Stimulated activated CD4-positive, alpha-beta T cell treated with anti-CD3 and anti-CD28 coated beads, Interleukin-12 subunit alpha, Interleukin-12 subunit beta, amount 100 ng/mL, for 24 hours (primary cell): ENCODE results near the gene MFRP.

Source experiments
- DNase-seq, 2 experiments: peaks; one replicate each; pipeline ENCODE4 v3.0.0-alpha.2; 2020; ENCODE audit warnings: low read depth in 2 of 2

The MFRP gene

GRCh38 chr11:119338965-119339588, 7.4 kb downstream of the MFRP start:
- DNase-seq: no peak

- peak in 1 of 2 experiments; percentile 62 for DNase-seq
Measured at GRCh38 chr11:119338318-119338890, 8.1 kb downstream of the MFRP start.

GRCh38 chr11:119337581-119338317, 8.8 kb downstream of the MFRP start:
- DNase-seq: no peak

- DNase-seq: no peak
Measured at GRCh38 chr11:119336744-119337469, 9.6 kb downstream of the MFRP start.

- DNase-seq: no peak
Measured at GRCh38 chr11:119335655-119336543, 10.6 kb downstream of the MFRP start.

GRCh38 chr11:119335091-119335654, 11.3 kb downstream of the MFRP start:
- no peak for DNase-seq

GRCh38 chr11:119334174-119334930, 12.2 kb downstream of the MFRP start, which contains the start of gene RNF26:
TSS of gene RNF26 (plus strand) at chr11:119334527. CDS start at chr11:119335123, 596 bp downstream.
- peak; percentile 87 to 92 for DNase-seq

GRCh38 chr11:119332111-119332765, 14.3 kb downstream of the MFRP start:
- DNase-seq: no peak

- DNase-seq: no peak
Measured at GRCh38 chr11:119330237-119330636, 16.3 kb downstream of the MFRP start.

GRCh38 chr11:119329320-119329719, 17.2 kb downstream of the MFRP start:
- no peak for DNase-seq

- no peak for DNase-seq
Measured at GRCh38 chr11:119324189-119324588, 22.3 kb downstream of the MFRP start.

- peak; percentile 49 to 85 for DNase-seq
Measured at GRCh38 chr11:119323532-119324033, 22.9 kb downstream of the MFRP start.

- no peak for DNase-seq
Measured at GRCh38 chr11:119322921-119323531, 23.5 kb downstream of the MFRP start.

- no peak for DNase-seq
Measured at GRCh38 chr11:119322360-119322739, 24.2 kb downstream of the MFRP start.

- peak in 1 of 2 experiments; percentile 38 for DNase-seq
Measured at GRCh38 chr11:119320776-119321524, 25.6 kb downstream of the MFRP start.

GRCh38 chr11:119320240-119320775, 26.2 kb downstream of the MFRP start:
- no peak for DNase-seq

- DNase-seq: no peak
Measured at GRCh38 chr11:119319700-119320239, 26.7 kb downstream of the MFRP start.
